Mesendoderm (in vitro differentiated cells): ENCODE results near the gene BRINP1.

Experiments used
- DNase-seq: peaks from one replicate; pipeline ENCODE4 v3.0.0; 2013
- H2AK5ac ChIP-seq: 2 replicates; pipeline ENCODE4 v1.6.1; 2013; ENCODE audit warnings: low read length, inconsistent platforms
- H2BK120ac ChIP-seq: 2 replicates; pipeline ENCODE4 v1.6.1; 2013; ENCODE audit warnings: low read depth, mild to moderate bottlenecking, low read length, moderate library complexity, mixed read lengths
- H2BK15ac ChIP-seq: replicated peaks from 2 replicates; pipeline ENCODE4 v1.6.1; 2013; ENCODE audit warnings: low read depth, mild to moderate bottlenecking, moderate library complexity
- H2BK5ac ChIP-seq: 2 replicates; pipeline ENCODE4 v1.6.1; 2013; ENCODE audit warnings: low read length, inconsistent platforms
- H3K18ac ChIP-seq: 2 replicates; pipeline ENCODE4 v1.6.1; 2013; ENCODE audit warnings: mild to moderate bottlenecking, low read length, mixed read lengths
- H3K23ac ChIP-seq: one replicate; pipeline ENCODE4 v1.6.1; 2013; ENCODE audit warnings: low read length
- H3K27ac ChIP-seq: 2 replicates; pipeline ENCODE4 v1.5.1; 2013; ENCODE audit warnings: low read depth, mild to moderate bottlenecking, inconsistent platforms, low read length, moderate library complexity
- H3K27me3 ChIP-seq: 2 replicates; pipeline ENCODE4 v1.6.1; 2013; ENCODE audit warnings: low read length, control low read depth, mild to moderate bottlenecking, inconsistent platforms; ENCODE audit not compliant: insufficient read depth, poor library complexity
- H3K36me3 ChIP-seq: 2 replicates; pipeline ENCODE4 v1.6.1; 2013; ENCODE audit warnings: low read length, inconsistent platforms; ENCODE audit not compliant: control insufficient read depth, insufficient read depth
- H3K4ac ChIP-seq: one replicate; pipeline ENCODE4 v1.6.1; 2013; ENCODE audit warnings: low read depth, mild to moderate bottlenecking, low read length, moderate library complexity
- H3K4me1 ChIP-seq: 2 replicates; pipeline ENCODE4 v1.6.1; 2013; ENCODE audit warnings: low read depth, low read length, inconsistent platforms; ENCODE audit not compliant: control insufficient read depth
- H3K4me2 ChIP-seq: 2 replicates; pipeline ENCODE4 v1.6.1; 2013; ENCODE audit warnings: low read length
- H3K4me3 ChIP-seq: 2 replicates; pipeline ENCODE4 v1.5.1; 2013; ENCODE audit warnings: mild to moderate bottlenecking, low read length
- H3K56ac ChIP-seq: one replicate; pipeline ENCODE4 v1.6.1; 2013; ENCODE audit warnings: low read length
- H3K79me1 ChIP-seq: 2 replicates; pipeline ENCODE4 v1.6.1; 2013; ENCODE audit warnings: low read length, inconsistent platforms
- H3K79me2 ChIP-seq: 2 replicates; pipeline ENCODE4 v1.6.1; 2013; ENCODE audit warnings: mild to moderate bottlenecking, low read length; ENCODE audit not compliant: control insufficient read depth, insufficient read depth
- H3K9ac ChIP-seq: 2 replicates; pipeline ENCODE4 v1.6.1; 2013; ENCODE audit warnings: low read length, inconsistent platforms
- H4K5ac ChIP-seq: one replicate; pipeline ENCODE4 v1.6.1; 2013; ENCODE audit warnings: low read length
- H4K8ac ChIP-seq: one replicate; pipeline ENCODE4 v1.6.1; 2013; ENCODE audit warnings: low read depth, mild to moderate bottlenecking, control low read depth, low read length, moderate library complexity
- WGBS: extraction: QIAGEN DNeasy Blood & Tissue Kit; methylation state at CpG from one replicate; pipeline ENCODE4 v1.1.7; 2013; ENCODE audit warnings: low lambda C conversion rate, missing lambda C conversion rate; ENCODE audit not compliant: insufficient coverage; ENCODE audit errors: extremely low coverage; 5-methylcytosine and 5-hydroxymethylcytosine counted together

The BRINP1 gene

DNA sequence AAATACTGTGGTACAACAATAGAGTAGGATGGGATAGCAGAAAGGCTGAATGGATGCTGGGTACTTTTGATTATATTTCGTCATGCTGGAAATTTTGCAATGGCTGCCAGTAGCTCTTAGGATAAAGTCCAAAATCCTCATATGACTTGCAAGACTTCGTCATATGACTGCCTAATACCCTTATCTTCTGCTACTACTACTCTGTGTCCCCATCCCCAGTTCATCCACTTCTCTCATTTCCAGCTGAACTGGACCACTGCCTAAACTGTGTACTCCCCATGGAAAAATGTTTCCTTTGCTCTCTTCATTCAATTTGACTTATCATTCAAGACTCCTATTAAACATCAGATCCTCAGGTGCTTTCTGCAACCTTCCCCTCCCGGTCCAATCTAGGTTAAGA, 212.9 kb downstream of the BRINP1 start:
- Histone ChIP-seq H3K79me1 (no peaks in the 10 kb centered on the region), H2BK120ac (no peak overlapping the region), H3K36me3 (no peaks in the 10 kb centered on the region), H3K4me3 (no peak overlapping the region), H3K4ac (no peak overlapping the region), H4K8ac (no peak overlapping the region), H2AK5ac (no peak overlapping the region), H3K4me1 (no peaks in the 10 kb centered on the region), H3K4me2 (no peak overlapping the region), H2BK5ac (no peak overlapping the region), H2BK15ac (no peak overlapping the region), H3K23ac (no peak overlapping the region), H3K18ac (no peak overlapping the region), H3K27me3 (no peaks in the 10 kb centered on the region), H4K5ac (no peak overlapping the region), H3K79me2 (no peaks in the 10 kb centered on the region), H3K27ac (no peak overlapping the region), H3K56ac (no peak overlapping the region), H3K9ac (no peak overlapping the region)
- WGBS = no CpG with 5 or more reads among the region's 3 CpGs
- DNase-seq = no peak

DNA sequence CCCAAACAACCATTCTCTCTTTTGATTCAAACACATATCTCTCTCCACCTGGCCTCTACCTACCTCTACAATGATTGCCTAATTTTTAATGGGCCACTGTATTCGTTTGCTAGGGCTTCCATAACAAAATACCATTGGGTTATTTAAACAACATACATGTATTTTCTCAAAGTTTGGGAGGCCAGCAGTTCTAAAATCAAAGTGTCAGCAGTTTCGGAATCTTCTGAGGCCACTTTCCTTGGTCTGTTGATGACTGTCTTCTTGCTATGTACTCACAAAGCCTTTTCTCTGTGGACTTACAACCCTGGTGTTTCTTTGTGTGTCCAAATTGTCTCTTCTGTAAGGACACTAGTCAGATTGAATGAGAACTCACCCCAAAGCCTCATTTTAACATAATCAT, 214.7 kb downstream of the BRINP1 start:
- Histone ChIP-seq H3K4me3 (no peak overlapping the region), H3K4me1 (no peaks in the 10 kb centered on the region), H2AK5ac (no peak overlapping the region), H3K79me2 (no peaks in the 10 kb centered on the region), H3K36me3 (no peaks in the 10 kb centered on the region), H2BK15ac (no peak overlapping the region), H3K4me2 (no peak overlapping the region), H2BK120ac (no peak overlapping the region), H4K5ac (no peak overlapping the region), H3K56ac (no peak overlapping the region), H3K79me1 (no peaks in the 10 kb centered on the region), H3K23ac (no peak overlapping the region), H4K8ac (no peak overlapping the region), H3K27ac (no peak overlapping the region), H2BK5ac (no peak overlapping the region), H3K9ac (no peak overlapping the region), H3K18ac (no peak overlapping the region), H3K27me3 (no peaks in the 10 kb centered on the region), H3K4ac (no peak overlapping the region)
- WGBS = no CpG with 5 or more reads among the region's 2 CpGs
- DNase-seq = no peak

DNA sequence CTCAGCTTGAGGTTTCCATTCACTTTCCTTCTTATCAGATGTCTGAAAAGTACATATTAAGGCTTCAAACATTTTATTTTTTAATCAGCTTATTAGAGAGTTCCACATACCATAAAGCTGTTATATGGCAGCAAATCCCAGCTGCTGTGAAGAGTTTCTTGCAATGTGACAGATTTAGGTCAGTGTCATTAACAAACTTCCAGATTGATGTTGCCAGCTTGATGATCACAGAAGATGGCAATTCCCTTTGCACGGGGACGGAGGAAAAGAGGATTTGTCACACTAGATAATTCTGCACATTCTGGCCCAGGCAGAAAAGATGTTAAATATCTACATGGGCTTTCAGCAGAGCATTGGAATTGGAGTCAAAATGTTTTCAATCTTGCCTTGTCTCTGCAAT, 215.8 kb downstream of the BRINP1 start:
- no peak overlapping the region for H3K23ac ChIP-seq
- H3K79me1 ChIP-seq = no peaks in the 10 kb centered on the region
- no peak overlapping the region for H3K18ac ChIP-seq
- no peak overlapping the region for H3K4me2 ChIP-seq
- no peak overlapping the region for H4K8ac ChIP-seq
- DNase-seq = no peak
- H2BK5ac ChIP-seq = no peak overlapping the region
- no peaks in the 10 kb centered on the region for H3K36me3 ChIP-seq
- no peak overlapping the region for H3K27ac ChIP-seq
- H3K56ac ChIP-seq = no peak overlapping the region
- no peak overlapping the region for H3K9ac ChIP-seq
- no peaks in the 10 kb centered on the region for H3K27me3 ChIP-seq
- H2BK120ac ChIP-seq = no peak overlapping the region
- H3K4me3 ChIP-seq = no peak overlapping the region
- no peak overlapping the region for H2AK5ac ChIP-seq
- H2BK15ac ChIP-seq = no peak overlapping the region
- no peak overlapping the region for H4K5ac ChIP-seq
- WGBS = no CpG with 5 or more reads among the region's 2 CpGs
- H3K4me1 ChIP-seq = no peaks in the 10 kb centered on the region
- no peaks in the 10 kb centered on the region for H3K79me2 ChIP-seq
- no peak overlapping the region for H3K4ac ChIP-seq

DNA sequence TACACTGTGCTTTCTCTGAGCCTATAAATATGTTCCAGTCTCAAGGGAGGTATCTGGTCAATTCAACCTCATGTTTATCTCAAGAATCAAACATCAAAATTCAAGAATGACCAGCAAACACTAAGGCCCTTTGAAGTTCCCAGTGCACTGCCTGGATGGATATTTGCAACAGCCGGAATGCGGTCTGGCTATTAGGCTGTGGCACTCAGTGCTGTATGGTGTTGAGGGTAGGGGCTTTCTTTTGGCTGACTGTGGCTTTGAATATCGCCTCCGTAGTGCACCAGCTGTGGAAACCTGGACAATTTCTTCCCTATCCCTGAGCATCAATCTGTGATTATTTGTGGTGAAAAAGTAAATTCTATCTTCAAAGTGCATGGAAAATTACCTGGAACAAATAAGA, 220.4 kb downstream of the BRINP1 start:
- Histone ChIP-seq H3K4ac (no peak overlapping the region), H3K56ac (no peak overlapping the region), H2BK5ac (no peak overlapping the region), H3K4me3 (no peak overlapping the region), H2BK15ac (no peak overlapping the region), H3K4me2 (no peak overlapping the region), H4K5ac (no peak overlapping the region), H3K36me3 (no peaks in the 10 kb centered on the region), H3K9ac (no peak overlapping the region), H3K79me2 (no peaks in the 10 kb centered on the region), H3K23ac (no peak overlapping the region), H3K27ac (no peak overlapping the region), H3K18ac (no peak overlapping the region), H3K79me1 (no peaks in the 10 kb centered on the region), H2AK5ac (no peak overlapping the region), H3K27me3 (no peaks in the 10 kb centered on the region), H4K8ac (no peak overlapping the region), H2BK120ac (no peak overlapping the region), H3K4me1 (no peaks in the 10 kb centered on the region)
- WGBS = no CpG with 5 or more reads among the region's 4 CpGs
- DNase-seq = no peak

DNA sequence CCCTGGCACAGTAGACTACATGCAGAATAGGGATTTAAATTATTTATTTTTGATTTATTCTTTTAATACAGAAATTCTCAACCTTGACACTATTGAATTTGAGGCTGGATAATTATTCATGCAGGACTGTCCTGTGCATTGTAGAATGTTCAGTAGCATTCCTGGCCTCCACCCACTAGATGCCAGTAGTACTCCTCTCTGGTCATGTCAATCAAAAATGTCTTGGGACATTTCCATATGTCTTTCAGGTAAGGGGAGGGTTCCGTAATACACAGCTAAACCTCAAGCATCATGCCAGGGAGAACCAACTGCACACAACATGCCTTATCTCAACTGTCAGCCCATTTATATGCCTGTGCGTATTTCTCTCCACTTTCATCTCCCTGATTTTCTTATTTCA, 231.8 kb downstream of the BRINP1 start:
- Histone ChIP-seq H3K79me1 (no peaks in the 10 kb centered on the region), H3K4me3 (no peak overlapping the region), H3K56ac (no peak overlapping the region), H3K27ac (no peak overlapping the region), H3K18ac (no peak overlapping the region), H3K4ac (no peak overlapping the region), H3K4me1 (no peaks in the 10 kb centered on the region), H2BK120ac (no peak overlapping the region), H4K8ac (no peak overlapping the region), H3K27me3 (no peaks in the 10 kb centered on the region), H3K36me3 (no peaks in the 10 kb centered on the region), H3K23ac (no peak overlapping the region), H3K4me2 (no peak overlapping the region), H2BK15ac (no peak overlapping the region), H2AK5ac (no peak overlapping the region), H4K5ac (no peak overlapping the region), H3K79me2 (no peaks in the 10 kb centered on the region), H2BK5ac (no peak overlapping the region), H3K9ac (no peak overlapping the region)
- WGBS = no CpG with 5 or more reads among the region's 2 CpGs
- DNase-seq = no peak

DNA sequence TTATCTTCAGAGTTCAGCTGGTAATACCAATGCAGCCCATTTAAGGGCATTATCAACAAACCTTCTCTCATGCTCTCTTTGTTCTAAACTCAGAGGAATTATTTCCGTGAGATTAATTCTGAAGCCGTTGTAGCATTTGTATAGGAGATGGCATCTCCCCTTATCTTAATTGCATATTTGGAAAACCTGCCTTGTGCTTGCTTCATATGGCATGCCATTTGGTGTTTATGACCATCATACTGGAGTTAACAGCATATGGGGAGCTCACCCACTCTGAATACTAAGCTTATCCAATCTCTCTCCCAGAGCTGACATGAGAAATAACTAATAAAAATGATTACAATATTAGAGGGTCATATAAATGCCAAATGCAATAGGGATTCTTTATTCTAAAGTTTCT, 243.2 kb downstream of the BRINP1 start:
- Histone ChIP-seq H2AK5ac (no peak overlapping the region), H3K27me3 (no peaks in the 10 kb centered on the region), H2BK5ac (no peak overlapping the region), H3K4me2 (no peak overlapping the region), H3K79me2 (no peaks in the 10 kb centered on the region), H3K4me1 (no peaks in the 10 kb centered on the region), H3K9ac (no peak overlapping the region), H3K23ac (no peak overlapping the region), H3K18ac (no peak overlapping the region), H3K56ac (no peak overlapping the region), H2BK15ac (no peak overlapping the region), H3K4ac (no peak overlapping the region), H3K27ac (no peak overlapping the region), H4K8ac (no peak overlapping the region), H3K4me3 (no peak overlapping the region), H3K36me3 (no peaks in the 10 kb centered on the region), H3K79me1 (no peaks in the 10 kb centered on the region), H2BK120ac (no peak overlapping the region), H4K5ac (no peak overlapping the region)
- DNase-seq = no peak
- WGBS = no CpG with 5 or more reads among the region's 2 CpGs
